SH-SY5Y (cell line): ENCODE data around the gene MSI2.

Experiments used
- GATA2 ChIP-seq: IDR thresholded peaks from 2 replicates; pipeline ENCODE4 v1.6.1; 2011; ENCODE audit warnings: mild to moderate bottlenecking, low read depth, low read length
- GATA3 ChIP-seq: IDR thresholded peaks from 2 replicates; pipeline ENCODE4 v1.6.1; 2011; ENCODE audit warnings: low read depth, mild to moderate bottlenecking, low read length, moderate library complexity

GRCh38 chr17:57645950-57646665 lies 389.8 kb downstream of the MSI2 start:
- no peak for TF ChIP-seq GATA2
- no peak for TF ChIP-seq GATA3
